ENCODE results near the gene SLC31A1.

- no peak for TF ChIP-seq POLR2AphosphoS5 (IDR thresholded peaks at IDR 0.05; ENCODE audit: low read depth, low read length)
- no peak for TF ChIP-seq CTCF (IDR thresholded peaks at IDR 0.05)
- no peak for TF ChIP-seq SIN3A (IDR thresholded peaks at IDR 0.05; ENCODE audit: borderline replicate concordance, insufficient read depth, low read depth, low read length)
- TF ChIP-seq REST (IDR thresholded peaks at IDR 0.05; ENCODE audit: insufficient read depth in 1 of 2, low read depth in 2 of 2, low read length in 1 of 2): no peak
These were observed 4.9 kb upstream of the SLC31A1 start for GRCh38 chr9:113216406-113216805.

Measured in Panc1 (cell line).